ENCODE data around the gene DPY30. TPM values are rescaled to one million over a fixed set of nuclear protein-coding genes. Genes with fewer than 3 reads are reported as not detected.

The DPY30 gene
- polyA plus RNA-seq, 1 of the 3 experiments (the other 2 are of a cell fraction) = 155 TPM

DNA sequence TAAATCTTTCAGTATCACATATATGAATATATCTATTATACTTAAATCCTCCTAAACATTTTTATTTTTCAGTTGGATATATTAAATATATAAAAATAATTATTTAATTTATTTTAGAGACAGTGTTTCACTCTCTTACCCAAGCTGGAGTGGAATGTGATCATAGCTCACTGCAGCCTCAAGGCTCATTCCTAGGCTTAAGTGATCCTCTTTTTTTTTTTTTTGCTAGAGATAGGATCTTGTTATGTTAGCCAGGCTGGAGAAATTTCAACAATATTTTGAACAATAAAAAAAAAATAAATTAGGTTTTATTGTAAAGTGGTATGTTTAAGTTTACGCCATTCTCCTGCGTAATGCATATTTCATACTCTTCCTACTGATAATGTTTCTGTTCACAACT is 27.9 kb upstream of the DPY30 start:
- Histone ChIP-seq H3K9ac (no peak overlapping the region), H3K27me3 (ENCODE audit: insufficient read depth) (no peaks in the 10 kb centered on the region), H3K27ac (ENCODE audit: low read depth in 2 of 2, low read length in 1 of 2) (no peak overlapping the region), H3K4me2 (no peak overlapping the region), H2AFZ (ENCODE audit: low read depth) (no peak overlapping the region), H3F3A (replicated peaks; ENCODE audit: insufficient read depth) (peaks cover 4% of the 10 kb centered on the region), H4K20me1 (ENCODE audit: insufficient read depth) (no peaks in the 10 kb centered on the region), H3K4me3 (ENCODE audit: low read depth in 2 of 2, low read length in 1 of 2) (no peak overlapping the region), H3K36me3 (replicated peaks in 1 of 2; ENCODE audit: control insufficient read depth in 1 of 2, insufficient read depth in 2 of 2, low read length in 1 of 2) (peaks cover 0 to 10% of the 10 kb centered on the region in 2 experiments), H3K79me2 (ENCODE audit: insufficient read depth) (peaks cover 64% of the 10 kb centered on the region), H3K9me2 (no peaks in the 10 kb centered on the region), H3K9me3 (no peaks in the 10 kb centered on the region), H3K4me1 (ENCODE audit: control insufficient read depth in 1 of 2, insufficient read depth in 2 of 2, low read depth in 1 of 2, low read length in 1 of 2) (peaks cover 6 to 10% of the 10 kb centered on the region in 2 experiments; a peak in 3 of 4 replicates)
- POLR2A ChIA-PET = no interaction called here
- CTCF ChIA-PET = interaction anchor here (1.5 kb wide), 1 partner anchor 19 kb away, joined by 6 read pairs; no protein-coding TSS in a partner anchor
- WGBS (ENCODE audit: low lambda C conversion rate) = 98% methylated on average over 2 of the region's 2 CpGs
- no peak for DNase-seq
- TF ChIP-seq POLR2AphosphoS5 (IDR thresholded peaks at IDR 0.05; ENCODE audit: low read depth, low read length) = no peak
- TF ChIP-seq, protein P1, sequence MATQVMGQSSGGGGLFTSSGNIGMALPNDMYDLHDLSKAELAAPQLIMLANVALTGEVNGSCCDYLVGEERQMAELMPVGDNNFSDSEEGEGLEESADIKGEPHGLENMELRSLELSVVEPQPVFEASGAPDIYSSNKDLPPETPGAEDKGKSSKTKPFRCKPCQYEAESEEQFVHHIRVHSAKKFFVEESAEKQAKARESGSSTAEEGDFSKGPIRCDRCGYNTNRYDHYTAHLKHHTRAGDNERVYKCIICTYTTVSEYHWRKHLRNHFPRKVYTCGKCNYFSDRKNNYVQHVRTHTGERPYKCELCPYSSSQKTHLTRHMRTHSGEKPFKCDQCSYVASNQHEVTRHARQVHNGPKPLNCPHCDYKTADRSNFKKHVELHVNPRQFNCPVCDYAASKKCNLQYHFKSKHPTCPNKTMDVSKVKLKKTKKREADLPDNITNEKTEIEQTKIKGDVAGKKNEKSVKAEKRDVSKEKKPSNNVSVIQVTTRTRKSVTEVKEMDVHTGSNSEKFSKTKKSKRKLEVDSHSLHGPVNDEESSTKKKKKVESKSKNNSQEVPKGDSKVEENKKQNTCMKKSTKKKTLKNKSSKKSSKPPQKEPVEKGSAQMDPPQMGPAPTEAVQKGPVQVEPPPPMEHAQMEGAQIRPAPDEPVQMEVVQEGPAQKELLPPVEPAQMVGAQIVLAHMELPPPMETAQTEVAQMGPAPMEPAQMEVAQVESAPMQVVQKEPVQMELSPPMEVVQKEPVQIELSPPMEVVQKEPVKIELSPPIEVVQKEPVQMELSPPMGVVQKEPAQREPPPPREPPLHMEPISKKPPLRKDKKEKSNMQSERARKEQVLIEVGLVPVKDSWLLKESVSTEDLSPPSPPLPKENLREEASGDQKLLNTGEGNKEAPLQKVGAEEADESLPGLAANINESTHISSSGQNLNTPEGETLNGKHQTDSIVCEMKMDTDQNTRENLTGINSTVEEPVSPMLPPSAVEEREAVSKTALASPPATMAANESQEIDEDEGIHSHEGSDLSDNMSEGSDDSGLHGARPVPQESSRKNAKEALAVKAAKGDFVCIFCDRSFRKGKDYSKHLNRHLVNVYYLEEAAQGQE (IDR thresholded peaks at IDR 0.05; ENCODE audit: low read depth, low read length) = no peak
- no peak for TF ChIP-seq EZH2phosphoT487 (IDR thresholded peaks at IDR 0.05; ENCODE audit: borderline replicate concordance, low read depth)
- no peak for TF ChIP-seq ELF1 (IDR thresholded peaks at IDR 0.05)
- TF ChIP-seq SMC3 (IDR thresholded peaks at IDR 0.05; ENCODE audit: low read depth, low read length) = no peak
- no peak for TF ChIP-seq MXI1 (IDR thresholded peaks at IDR 0.05; ENCODE audit: low read depth, low read length)
- TF ChIP-seq RAD21 (IDR thresholded peaks at IDR 0.05; ENCODE audit: low read length) = no peak
- no peak for TF ChIP-seq TAF1 (IDR thresholded peaks at IDR 0.05; ENCODE audit: borderline replicate concordance, low read depth, low read length)
- TF ChIP-seq YY1 (IDR thresholded peaks at IDR 0.05; ENCODE audit: low read depth) = no peak
- no peak for TF ChIP-seq JUND (IDR thresholded peaks at IDR 0.05)
- no peak for TF ChIP-seq GABPA (IDR thresholded peaks at IDR 0.05; ENCODE audit: low read depth)
- TF ChIP-seq, protein P2, sequence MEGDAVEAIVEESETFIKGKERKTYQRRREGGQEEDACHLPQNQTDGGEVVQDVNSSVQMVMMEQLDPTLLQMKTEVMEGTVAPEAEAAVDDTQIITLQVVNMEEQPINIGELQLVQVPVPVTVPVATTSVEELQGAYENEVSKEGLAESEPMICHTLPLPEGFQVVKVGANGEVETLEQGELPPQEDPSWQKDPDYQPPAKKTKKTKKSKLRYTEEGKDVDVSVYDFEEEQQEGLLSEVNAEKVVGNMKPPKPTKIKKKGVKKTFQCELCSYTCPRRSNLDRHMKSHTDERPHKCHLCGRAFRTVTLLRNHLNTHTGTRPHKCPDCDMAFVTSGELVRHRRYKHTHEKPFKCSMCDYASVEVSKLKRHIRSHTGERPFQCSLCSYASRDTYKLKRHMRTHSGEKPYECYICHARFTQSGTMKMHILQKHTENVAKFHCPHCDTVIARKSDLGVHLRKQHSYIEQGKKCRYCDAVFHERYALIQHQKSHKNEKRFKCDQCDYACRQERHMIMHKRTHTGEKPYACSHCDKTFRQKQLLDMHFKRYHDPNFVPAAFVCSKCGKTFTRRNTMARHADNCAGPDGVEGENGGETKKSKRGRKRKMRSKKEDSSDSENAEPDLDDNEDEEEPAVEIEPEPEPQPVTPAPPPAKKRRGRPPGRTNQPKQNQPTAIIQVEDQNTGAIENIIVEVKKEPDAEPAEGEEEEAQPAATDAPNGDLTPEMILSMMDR (IDR thresholded peaks at IDR 0.05) = no peak
- TF ChIP-seq, protein P3, sequence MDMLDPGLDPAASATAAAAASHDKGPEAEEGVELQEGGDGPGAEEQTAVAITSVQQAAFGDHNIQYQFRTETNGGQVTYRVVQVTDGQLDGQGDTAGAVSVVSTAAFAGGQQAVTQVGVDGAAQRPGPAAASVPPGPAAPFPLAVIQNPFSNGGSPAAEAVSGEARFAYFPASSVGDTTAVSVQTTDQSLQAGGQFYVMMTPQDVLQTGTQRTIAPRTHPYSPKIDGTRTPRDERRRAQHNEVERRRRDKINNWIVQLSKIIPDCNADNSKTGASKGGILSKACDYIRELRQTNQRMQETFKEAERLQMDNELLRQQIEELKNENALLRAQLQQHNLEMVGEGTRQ (IDR thresholded peaks at IDR 0.05; ENCODE audit: borderline replicate concordance, low read depth, low read length) = no peak
- TF ChIP-seq FOXJ3 (CRISPR knock-in tag; IDR thresholded peaks at IDR 0.05) = no peak
- no peak for TF ChIP-seq TEAD4 (IDR thresholded peaks at IDR 0.05; ENCODE audit: borderline replicate concordance, insufficient read depth)
- TF ChIP-seq GATA2 (CRISPR knock-in tag; IDR thresholded peaks at IDR 0.05) = no peak
